ENCODE data around the gene PRRX2. TPM values are rescaled to one million over a fixed set of nuclear protein-coding genes. Genes with fewer than 3 reads are reported as not detected.
"Not testable (repeated sequence)": the region's sequence is repeated elsewhere in the genome, so short reads cannot be mapped to it uniquely, and the experiment has no call there.

Gene PRRX2
- total and polyA plus RNA-seq, 9 of the 15 experiments (the other 6 are each of a cell fraction or from before 2014, with no cell fraction given) = 0.21 TPM; not detected in 8

- TF ChIP-seq LARP7 (IDR thresholded peaks at IDR 0.05) = 0 out of 2 replicates have a peak, but pooled peaks have one; percentile 13
- peak; percentile 85 for TF ChIP-seq CBFA2T3 (IDR thresholded peaks at IDR 0.05)
- TF ChIP-seq LEF1 (IDR thresholded peaks at IDR 0.05) = 0 out of 2 replicates have a peak, but pooled peaks have one; percentile 59
- TF ChIP-seq MEIS2 (IDR thresholded peaks at IDR 0.05; ENCODE audit: partially characterized antibody) = peak; percentile 44
- TF ChIP-seq TFAP4 (CRISPR knock-in tag; IDR thresholded peaks at IDR 0.05; ENCODE audit: borderline replicate concordance) = 0 out of 2 replicates have a peak, but pooled peaks have one; percentile 57
- 0 out of 2 replicates have a peak, but pooled peaks have one; percentile 47 for TF ChIP-seq ZBTB40 (IDR thresholded peaks at IDR 0.05)
- not testable (repeated sequence) for TF ChIP-seq ZBTB40 (CRISPR knock-in tag; IDR thresholded peaks at IDR 0.05); MYBL2 (CRISPR knock-in tag; IDR thresholded peaks at IDR 0.05; ENCODE audit: borderline replicate concordance); NR2C2 (CRISPR knock-in tag; IDR thresholded peaks at IDR 0.05)
- peak; percentile 17; the same call in 1 of the 2 replicates for TF ChIP-seq CREM (IDR thresholded peaks at IDR 0.05; ENCODE audit: low read depth)
- peak; percentile 87 for TF ChIP-seq ARID1B (IDR thresholded peaks at IDR 0.05)
- peak; percentile 46; the same call in 1 of the 2 replicates for TF ChIP-seq MYBL2 (IDR thresholded peaks at IDR 0.05; ENCODE audit: low read depth)
- TF ChIP-seq NR2C2 (tag; IDR thresholded peaks at IDR 0.05) = peak; percentile 61; the same call in 1 of the 2 replicates
- peak in 1 of 2 experiments; percentile 24; a peak in 1 of 4 replicates for TF ChIP-seq CSDE1 (IDR thresholded peaks at IDR 0.05)
- 0 out of 2 replicates have a peak, but pooled peaks have one; percentile 16 for TF ChIP-seq HES1 (IDR thresholded peaks at IDR 0.05; ENCODE audit: low read depth)
- peak; percentile 91 for TF ChIP-seq SMARCA4 (IDR thresholded peaks at IDR 0.05)
- peak; percentile 56 for TF ChIP-seq MTA1 (IDR thresholded peaks at IDR 0.05; ENCODE audit: borderline replicate concordance)
Measured at GRCh38 chr9:129762370-129762984, 97.0 kb downstream of the PRRX2 start (continued).

All from K562 (cell line).